Muscle of back (tissue), 11 donors: ENCODE measurements around the gene IGSF23. TPM values are rescaled to one million over a fixed set of nuclear protein-coding genes. Genes with fewer than 3 reads are reported as not detected.

Experiments
- DNase-seq, 3 donors: peaks; one replicate each; pipeline versions ENCODE4 v3.0.0 to v3.0.0-alpha.2; 2013
- polyA plus RNA-seq, 10 donors: library from polyadenylated mRNA; unstranded; fragments of 120-200 nt; gene quantifications; one replicate each; pipeline ENCODE4 v1.2.1, GENCODE V29; 2013; ENCODE audit not compliant: insufficient read length in 10 of 10

Gene IGSF23
- polyA plus RNA-seq, 10 donors, result not detected

DNA sequence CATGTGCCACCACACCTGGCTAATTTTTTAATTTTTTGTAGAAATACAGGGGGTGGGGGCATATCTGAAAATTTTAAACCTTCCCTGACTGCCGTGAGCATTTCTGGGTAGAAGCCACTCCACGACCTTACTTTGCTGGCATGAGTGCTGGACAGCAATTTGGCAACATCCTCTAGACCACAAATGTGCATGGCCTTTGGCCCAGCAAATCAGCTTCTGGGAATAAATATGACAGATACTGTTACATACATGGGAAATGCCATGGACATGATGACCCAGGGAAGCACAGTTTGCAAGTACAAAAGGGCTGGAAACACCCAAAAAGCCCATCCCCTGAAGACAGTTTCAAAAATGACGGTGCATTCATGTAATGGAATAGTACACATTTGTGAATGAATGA, 27.2 kb downstream of the IGSF23 start:
- DNase-seq, result no peak

DNA sequence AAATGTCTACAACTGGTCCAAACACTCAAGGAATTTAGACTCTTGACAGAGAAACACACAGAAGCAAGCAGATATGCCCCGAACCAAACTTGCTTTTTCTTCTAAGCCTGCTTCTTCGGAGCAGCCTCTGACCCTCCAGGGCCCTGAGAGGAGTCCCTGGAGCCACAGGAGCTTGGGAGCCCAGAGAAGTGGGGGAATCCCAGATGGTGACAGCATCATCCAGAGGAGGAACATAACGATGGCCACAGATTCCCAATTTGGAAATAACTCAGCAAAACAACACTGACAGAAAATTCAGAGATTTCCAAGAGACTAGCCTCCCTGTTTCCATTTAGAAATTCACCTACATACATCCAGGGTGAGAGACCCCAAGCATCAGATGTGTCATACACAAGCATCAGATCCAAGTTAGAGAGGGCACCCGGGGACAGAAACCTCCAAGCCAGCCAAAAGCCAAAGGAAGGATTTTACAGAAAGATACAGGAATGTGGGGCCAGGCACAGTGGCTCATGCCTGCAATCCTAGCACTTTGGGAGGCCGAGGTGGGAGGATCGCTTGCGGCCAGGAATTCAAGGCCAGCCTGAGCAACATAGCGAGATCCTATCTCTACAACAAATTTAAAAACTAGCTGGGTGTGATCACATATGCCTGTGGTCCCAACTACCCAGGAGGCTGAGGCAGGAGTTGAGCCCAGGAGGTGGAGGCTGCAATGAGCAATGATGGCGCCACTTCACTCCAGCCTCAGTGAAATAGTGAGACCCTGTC, 28.3 kb downstream of the IGSF23 start:
- DNase-seq, result no peak

DNA sequence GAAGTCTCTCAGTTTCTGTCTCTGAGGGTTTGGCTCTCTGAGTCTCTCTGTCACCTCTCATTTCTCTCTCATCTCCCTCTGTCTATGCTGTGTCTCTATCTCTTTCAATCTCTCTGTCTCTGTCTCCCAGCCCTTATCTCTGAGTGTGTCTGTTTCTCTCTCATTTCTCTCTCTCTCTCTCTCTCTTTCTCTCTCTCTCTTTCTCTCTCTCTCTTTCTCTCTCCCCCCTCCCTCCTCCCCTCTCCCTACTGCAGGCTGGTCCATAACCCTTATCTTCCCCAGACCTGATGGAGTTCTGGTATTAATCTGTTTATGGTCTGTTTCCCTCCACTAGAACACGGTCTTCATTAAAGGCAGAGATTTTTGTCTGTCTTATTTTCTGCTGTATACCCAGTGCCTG, 29.0 kb downstream of the IGSF23 start:
- DNase-seq, result no peak

DNA sequence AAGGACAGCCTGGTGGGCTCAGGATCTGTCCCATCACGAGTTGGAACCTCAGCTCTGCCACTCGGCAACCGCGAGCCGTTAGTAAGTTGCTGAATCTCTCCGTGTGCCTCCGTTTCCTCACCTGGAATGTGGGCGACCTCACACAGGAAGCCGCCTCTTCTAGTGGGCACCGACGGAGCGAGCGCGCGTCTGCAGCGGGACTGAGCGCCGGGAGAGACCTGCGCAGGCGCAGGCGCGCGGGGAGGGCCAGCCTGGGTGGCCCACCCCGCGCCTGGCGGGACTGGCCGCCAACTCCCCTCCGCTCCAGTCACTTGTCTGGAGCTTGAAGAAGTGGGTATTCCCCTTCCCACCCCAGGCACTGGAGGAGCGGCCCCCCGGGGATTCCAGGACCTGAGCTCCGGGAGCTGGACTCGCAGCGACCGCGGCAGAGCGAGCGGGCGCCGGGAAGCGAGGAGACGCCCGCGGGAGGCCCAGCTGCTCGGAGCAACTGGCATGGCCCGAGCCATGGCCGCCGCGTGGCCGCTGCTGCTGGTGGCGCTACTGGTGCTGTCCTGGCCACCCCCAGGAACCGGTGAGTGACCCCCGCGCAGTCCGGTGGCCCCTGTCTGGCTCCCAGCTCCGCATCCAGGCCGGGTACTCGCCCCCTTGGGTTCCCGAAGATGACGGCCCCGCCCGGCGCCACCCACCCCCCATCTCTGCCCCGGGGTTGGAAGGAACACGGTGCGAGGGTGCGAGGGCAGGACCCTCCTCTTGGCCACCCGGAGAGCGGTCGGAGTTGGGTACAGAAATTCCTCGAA, 30.4 kb downstream of the IGSF23 start, which contains the start of gene PVR:
TSS of gene PVR (plus strand) at position 306 of the 797 bp plus-strand sequence. CDS start at position 493, 187 bp downstream.
- DNase-seq, result peak; percentile 69 to 87 (median 75)

DNA sequence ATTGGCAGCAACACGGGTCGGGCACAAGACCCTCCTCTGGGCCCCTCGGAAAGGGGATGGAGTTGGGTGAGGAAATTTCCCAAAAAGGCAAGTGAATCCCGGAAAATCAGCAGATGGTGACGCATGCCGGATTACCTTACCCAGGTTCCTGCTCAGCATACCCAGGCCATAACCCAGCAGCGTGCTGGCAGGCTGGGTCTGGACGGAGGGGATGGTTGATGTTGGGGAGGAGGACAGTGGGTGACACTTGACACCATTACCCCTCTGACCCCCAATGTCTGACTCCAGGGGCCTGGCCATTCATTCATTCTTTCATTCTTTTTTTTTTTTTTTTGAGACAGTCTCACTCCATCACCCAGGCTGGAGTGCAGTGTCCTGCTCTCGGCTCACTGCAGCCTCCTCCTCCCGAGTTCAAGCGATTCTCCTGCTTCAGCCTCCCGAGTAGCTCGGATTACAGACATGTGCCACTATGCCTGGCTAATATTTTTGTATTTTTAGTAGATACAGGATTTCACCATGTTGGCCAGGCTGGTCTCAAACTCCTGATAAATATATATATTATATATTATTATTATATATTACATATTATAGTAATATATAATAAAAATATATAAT, 31.1 kb downstream of the IGSF23 start:
- DNase-seq, result peak in 2 of 3 donors; percentile 38 to 68

DNA sequence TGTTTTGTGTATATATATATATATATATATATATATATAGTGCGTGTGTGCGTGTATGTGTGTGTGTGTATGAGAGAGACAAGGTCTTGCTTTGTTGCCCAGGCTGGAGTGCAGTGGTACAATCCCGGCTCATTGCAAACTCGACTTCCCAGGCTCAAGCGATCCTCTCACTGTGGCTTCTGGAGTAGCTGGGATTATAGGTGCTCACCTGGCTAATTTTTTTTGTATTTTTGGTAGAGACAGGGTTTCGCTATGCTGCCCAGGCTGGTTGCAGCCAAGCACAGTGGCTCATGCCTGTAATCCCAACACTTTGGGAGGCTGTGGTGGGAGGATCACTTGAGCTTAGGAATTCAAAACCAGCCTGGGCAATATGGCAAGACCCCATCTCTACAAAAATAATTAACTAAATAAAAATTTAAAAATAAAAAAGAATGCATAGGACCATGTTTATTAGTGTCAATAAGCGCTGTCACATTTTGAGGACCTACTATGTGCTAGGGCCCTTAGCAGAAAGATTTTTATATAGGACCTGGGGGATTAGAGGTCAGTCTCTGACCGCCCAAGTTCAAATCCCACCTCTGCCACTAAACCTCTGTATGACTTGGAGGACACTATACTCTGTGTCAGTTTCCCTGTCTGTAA, 32.2 kb downstream of the IGSF23 start:
- DNase-seq, result no peak

DNA sequence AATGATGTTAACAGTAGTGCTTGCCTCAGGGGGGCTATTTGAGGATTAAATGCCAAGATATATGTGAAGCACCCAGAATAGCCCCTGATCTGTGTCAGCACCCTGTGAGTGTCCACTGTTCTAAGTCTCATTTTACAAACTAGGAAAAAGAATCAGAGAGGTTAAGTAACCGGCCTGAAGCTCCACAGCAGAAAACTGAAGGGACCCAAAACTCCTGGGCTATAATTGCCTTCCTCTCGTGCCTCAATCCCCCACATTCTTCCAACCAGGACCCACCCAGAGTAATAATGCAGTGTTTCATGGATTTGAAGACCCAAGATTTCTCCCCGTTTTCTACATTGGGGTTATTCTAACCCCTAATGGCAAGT, 32.7 kb downstream of the IGSF23 start:
- no peak for DNase-seq

DNA sequence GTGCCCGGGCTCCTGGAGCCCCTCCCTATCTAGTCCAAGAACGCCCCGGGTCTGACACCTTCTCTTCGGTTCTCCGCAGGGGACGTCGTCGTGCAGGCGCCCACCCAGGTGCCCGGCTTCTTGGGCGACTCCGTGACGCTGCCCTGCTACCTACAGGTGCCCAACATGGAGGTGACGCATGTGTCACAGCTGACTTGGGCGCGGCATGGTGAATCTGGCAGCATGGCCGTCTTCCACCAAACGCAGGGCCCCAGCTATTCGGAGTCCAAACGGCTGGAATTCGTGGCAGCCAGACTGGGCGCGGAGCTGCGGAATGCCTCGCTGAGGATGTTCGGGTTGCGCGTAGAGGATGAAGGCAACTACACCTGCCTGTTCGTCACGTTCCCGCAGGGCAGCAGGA, 33.8 kb downstream of the IGSF23 start:
- no peak for DNase-seq

DNA sequence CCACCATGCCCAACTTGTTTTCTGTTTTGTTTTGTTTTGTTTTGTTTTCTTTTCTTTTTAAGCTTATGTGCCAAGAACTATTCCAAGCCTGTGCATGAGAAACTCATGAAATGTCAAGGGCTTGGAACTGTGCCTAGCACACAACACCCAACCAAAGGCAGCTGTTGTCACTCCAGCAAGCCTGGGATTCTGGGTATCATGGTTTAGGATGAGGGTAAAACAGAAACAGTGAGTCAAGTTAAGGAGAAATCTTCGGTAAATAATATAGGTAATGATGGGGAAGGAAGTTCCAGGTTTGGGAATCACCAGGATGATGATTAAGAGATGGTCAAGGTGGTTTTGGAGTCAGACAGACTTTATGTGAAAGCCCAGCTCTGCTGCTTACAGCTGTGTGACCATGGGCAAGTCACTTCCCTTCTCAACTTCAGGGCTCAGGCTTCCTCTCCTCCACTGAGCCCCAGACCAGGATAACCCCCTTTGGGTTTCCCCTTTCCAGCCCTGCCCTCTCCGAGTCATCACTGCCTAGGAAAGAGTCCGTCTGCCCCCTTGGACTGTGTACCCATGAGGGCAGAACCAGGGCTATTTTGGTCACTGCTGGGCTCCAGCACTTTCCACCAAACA, 35.4 kb downstream of the IGSF23 start:
- peak in 2 of 3 donors; percentile 33 to 55 for DNase-seq

DNA sequence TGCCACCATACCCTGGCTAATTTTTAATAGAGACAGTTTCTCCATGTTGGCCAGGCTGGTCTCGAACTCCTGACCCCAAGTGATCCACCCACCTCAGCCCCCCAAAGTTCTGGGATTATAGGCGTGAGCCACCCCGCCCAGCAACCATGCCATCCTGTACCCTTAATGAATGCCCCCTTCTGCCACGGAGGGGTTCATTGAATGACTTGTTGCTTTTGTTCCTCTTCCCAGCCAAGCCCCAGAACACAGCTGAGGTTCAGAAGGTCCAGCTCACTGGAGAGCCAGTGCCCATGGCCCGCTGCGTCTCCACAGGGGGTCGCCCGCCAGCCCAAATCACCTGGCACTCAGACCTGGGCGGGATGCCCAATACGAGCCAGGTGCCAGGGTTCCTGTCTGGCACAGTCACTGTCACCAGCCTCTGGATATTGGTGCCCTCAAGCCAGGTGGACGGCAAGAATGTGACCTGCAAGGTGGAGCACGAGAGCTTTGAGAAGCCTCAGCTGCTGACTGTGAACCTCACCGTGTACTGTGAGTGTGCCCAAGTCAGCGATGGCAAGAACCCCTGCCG, 36.3 kb downstream of the IGSF23 start:
- no peak for DNase-seq

DNA sequence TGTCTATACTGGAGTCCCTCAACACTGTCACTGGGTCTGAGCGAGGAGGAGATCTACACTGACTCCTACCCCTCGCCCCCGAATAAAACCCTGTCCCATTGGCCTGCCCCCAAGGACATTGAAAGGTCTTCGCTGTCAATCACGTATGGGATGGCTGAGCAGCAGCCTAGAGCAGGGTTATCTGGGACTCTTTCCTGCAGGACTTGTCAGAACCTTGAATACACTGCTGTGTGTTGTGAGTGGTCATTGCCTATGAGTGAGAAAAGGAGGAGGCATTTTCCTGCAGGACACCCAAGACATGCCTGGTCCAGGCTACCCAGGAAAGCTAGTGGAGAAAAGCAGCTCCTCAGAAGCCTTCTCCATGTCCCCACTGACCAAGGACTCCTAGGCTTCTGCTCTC, 40.0 kb downstream of the IGSF23 start:
- no peak for DNase-seq

DNA sequence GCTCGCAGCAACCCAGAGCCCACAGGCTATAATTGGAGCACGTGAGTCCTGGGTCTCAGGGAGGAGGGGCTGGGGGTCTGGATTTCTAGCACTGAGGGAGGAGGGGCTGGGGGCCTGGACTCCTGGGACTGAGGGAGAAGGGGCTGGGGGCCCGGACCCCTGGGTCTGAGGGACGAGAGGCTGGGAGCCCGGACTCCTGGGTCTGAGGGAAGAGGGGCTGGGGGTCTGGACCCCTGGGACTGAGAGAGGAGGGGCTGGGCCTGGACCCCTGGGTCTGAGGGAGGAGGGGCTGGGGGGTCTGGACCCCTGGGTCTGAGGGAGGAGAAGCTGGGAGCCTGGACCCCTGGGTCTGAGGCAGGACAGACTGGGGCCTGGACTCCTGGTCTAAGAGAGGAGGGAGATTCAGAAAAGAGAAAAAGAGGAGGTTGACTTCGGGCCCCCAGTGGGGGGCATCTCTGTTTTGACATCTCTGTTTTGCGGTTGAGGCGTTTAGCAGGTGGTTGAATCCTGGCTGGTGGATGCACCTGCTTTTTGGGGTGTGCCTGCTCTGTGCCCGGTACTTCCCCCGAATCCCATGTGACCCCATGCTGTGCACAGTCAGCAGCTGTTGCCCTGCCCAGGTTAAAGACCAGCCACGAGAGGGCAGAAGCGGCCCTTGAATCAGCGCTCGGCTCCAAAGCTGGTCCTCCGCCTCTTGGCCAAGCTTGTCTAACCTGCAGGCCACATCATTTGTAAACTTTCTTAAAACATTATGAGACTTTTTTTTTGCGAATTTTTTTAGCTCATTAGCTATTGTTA, 40.8 kb downstream of the IGSF23 start:
- peak; percentile 51 to 72 (median 56) for DNase-seq

DNA sequence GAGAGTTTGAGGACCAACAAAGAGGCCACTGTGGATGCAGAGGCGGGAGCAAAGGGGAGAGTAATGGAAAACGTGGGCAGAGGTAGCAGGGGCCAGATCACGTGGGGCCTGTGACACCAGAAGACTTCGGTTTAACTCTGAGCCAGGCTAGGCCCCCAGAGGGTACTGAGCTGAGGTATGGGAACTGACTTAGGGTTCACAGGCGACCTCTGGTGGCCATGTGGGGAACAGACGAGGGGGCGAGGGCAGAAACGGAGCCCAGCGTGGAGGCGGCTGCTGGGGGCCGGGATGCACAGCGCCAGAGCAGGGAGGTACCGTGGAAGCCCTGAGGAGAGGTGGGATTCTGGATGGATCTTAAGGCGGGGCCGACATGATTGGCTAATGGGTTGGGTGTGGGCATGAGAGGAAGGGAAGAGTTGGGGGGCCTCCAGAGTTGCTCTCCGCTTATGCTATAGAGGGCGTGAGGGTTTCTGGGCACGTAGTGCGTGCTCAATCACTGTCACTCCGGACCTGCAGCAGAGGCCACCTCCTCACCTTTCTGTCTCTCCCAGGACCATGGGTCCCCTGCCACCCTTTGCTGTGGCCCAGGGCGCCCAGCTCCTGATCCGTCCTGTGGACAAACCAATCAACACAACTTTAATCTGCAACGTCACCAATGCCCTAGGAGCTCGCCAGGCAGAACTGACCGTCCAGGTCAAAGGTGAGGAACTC, 44.0 kb downstream of the IGSF23 start:
- peak; percentile 50 to 74 (median 55) for DNase-seq

DNA sequence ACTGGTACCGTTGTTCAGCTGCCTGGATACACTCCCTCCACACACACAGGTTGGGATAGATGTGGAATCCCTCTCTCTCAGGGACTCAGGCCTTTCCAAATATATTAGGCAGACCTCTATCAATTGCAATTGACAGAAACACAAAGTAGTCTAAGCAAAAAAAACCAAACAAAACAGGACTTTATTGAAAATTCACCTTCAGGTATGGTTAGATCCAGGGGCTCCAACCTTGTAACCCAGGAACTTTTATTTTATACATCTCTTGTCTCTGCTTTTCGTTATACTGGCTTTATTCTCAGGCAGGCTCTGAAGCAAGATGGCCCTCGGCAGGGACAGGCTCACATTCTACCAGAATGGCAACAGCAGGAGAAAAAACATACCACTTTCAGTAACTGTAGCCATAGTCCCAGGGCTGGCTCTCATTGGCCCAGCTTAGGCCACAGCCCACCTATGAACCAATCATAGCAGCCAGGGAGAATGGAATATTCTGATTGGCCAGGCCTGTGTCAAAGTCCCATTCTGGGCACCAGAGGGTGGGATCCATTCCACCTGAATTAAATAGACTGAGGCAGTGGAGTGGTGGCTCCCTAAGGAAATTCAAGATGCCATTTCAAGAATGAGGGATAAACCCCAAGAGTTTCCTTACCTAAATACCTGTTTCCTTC, 44.8 kb downstream of the IGSF23 start:
- DNase-seq, result no peak

DNA sequence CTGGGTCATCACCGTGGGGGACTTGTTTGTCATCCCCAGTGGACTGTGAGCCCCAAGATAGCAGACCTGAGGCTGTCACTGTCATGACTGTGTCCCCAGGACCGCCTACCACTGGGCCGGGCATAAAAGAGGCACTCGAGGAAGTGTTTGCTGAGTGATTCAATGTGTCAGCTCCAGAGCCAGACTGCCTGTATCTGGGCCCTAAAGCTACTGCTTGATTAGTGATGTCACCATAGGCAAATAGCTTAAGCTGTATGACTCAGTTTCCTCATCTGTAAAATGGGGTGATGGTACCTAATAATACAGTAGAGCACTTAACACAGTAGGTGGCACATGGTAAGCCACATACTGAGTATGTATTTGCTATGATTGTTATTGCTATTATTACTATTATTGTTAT, 46.7 kb downstream of the IGSF23 start:
- no peak for DNase-seq

DNA sequence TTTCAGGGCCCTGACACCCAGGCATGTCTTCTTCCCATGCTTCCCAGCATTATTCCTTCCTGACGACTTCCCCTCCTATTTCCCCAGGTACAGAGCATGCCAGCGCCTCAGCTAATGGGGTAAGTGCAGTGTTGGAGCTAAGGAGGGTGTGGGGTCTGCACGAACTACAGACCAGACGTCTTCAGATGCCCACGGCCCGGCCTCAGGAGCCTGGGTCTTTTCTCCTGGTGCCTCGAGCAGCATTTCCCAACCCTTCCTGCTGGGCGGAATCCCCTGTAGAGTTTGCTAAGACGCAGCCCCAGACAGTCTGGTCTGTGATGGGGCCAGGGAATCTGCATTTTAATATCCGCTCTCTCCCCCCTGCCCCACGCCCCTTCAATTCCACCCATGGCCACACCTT, 47.8 kb downstream of the IGSF23 start:
- no peak for DNase-seq

DNA sequence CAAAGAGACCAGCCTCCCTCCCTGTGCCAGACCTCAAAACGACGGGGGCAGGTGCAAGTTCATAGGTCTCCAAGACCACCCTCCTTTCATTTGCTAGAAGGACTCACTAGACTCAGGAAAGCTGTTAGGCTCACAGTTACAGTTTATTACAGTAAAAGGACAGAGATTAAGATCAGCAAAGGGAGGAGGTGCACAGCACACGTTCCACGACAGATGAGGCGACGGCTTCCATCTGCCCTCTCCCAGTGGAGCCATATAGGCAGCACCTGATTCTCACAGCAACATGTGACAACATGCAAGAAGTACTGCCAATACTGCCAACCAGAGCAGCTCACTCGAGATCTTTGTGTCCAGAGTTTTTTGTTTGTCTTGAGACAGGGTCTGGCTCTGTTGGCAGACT, 48.5 kb downstream of the IGSF23 start:
- no peak for DNase-seq

DNA sequence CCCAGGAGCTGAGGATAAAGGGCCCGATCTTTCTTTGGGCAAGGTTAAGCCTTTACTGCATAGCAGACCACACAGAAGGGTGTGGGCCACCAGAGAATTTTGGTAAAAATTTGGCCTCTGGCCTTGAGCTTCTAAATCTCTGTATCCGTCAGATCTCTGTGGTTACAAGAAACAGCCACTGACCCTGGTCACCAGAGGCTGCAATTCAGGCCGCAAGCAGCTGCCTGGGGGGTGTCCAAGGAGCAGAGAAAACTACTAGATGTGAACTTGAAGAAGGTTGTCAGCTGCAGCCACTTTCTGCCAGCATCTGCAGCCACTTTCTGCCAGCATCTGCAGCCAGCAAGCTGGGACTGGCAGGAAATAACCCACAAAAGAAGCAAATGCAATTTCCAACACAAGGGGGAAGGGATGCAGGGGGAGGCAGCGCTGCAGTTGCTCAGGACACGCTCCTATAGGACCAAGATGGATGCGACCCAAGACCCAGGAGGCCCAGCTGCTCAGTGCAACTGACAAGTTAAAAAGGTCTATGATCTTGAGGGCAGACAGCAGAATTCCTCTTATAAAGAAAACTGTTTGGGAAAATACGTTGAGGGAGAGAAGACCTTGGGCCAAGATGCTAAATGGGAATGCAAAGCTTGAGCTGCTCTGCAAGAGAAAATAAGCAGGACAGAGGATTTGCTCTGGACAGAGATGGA, 49.5 kb downstream of the IGSF23 start:
- DNase-seq, result peak in 2 of 3 donors; percentile 13 to 59

DNA sequence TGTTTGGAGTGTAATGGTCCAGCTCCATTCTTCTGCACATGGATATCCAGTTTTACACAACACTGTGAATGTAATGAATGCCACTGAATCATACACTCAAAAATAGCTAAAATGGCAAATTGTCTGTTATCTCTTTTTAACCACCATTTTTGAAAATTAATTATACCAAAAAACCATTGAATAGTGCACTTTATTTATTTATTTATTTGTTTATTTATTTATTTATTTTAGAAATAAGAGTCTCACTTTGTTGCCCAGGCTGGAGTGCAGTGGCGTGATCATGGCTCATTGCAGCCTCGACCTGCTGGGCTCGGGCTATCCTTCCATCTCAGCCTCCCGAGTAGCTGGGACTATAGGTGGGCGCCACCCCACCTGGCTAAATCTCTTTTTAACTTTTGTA, 50.6 kb downstream of the IGSF23 start:
- no peak for DNase-seq
